ENCODE measurements around the gene ACCS.

The ACCS gene

DNA sequence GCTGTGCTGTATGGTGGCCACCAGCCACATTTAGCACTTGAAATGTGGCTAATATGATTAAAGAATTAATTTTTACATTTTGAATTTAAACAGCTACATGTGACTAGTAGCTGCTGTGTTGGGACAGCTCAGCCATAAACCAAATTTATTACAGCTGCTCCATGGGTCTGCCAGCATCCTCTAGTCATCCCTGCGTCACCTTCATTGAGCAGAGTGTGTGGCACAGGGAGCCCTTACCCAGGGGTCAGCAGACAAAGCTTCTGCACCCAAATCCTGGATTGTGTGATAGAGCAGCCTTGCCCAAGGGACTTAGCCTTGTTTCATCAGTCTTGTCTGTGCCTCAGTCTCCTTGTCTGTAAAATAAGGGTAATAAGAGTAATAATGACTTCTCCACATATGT lies 37.7 kb upstream of the ACCS start:
- Histone ChIP-seq H3F3A (ENCODE audit: control insufficient read depth, insufficient read depth) (no peaks in the 10 kb centered on the region), H3K4me1 (ENCODE audit: control insufficient read depth, low read length) (no peaks in the 10 kb centered on the region), H3K4me2 (ENCODE audit: low read length) (no peak overlapping the region), H3K27me3 (ENCODE audit: control insufficient read depth, low read length) (peaks cover 3% of the 10 kb centered on the region), H3K36me3 (ENCODE audit: control insufficient read depth, low read length) (no peaks in the 10 kb centered on the region), H3K9me3 (ENCODE audit: control insufficient read depth, insufficient read depth, low read length) (no peaks in the 10 kb centered on the region; the same call in none of the 2 replicates), H3K79me2 (ENCODE audit: control insufficient read depth, low read length) (no peaks in the 10 kb centered on the region), H3K9me2 (replicated peaks; ENCODE audit: control insufficient read depth, low read length) (no peaks in the 10 kb centered on the region), H4K20me1 (ENCODE audit: control insufficient read depth, insufficient read depth, low read depth, low read length) (no peaks in the 10 kb centered on the region), H3K4me3 (ENCODE audit: low read length) (no peak overlapping the region), H3K27ac (ENCODE audit: low read depth, low read length) (no peak overlapping the region)
- TF ChIP-seq EZH2phosphoT487 (IDR thresholded peaks at IDR 0.05; ENCODE audit: borderline replicate concordance, low read length): no peak
- TF ChIP-seq, protein P1, sequence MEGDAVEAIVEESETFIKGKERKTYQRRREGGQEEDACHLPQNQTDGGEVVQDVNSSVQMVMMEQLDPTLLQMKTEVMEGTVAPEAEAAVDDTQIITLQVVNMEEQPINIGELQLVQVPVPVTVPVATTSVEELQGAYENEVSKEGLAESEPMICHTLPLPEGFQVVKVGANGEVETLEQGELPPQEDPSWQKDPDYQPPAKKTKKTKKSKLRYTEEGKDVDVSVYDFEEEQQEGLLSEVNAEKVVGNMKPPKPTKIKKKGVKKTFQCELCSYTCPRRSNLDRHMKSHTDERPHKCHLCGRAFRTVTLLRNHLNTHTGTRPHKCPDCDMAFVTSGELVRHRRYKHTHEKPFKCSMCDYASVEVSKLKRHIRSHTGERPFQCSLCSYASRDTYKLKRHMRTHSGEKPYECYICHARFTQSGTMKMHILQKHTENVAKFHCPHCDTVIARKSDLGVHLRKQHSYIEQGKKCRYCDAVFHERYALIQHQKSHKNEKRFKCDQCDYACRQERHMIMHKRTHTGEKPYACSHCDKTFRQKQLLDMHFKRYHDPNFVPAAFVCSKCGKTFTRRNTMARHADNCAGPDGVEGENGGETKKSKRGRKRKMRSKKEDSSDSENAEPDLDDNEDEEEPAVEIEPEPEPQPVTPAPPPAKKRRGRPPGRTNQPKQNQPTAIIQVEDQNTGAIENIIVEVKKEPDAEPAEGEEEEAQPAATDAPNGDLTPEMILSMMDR (IDR thresholded peaks at IDR 0.05; ENCODE audit: low read depth, low read length, poor library complexity, severe bottlenecking): no peak

DNA sequence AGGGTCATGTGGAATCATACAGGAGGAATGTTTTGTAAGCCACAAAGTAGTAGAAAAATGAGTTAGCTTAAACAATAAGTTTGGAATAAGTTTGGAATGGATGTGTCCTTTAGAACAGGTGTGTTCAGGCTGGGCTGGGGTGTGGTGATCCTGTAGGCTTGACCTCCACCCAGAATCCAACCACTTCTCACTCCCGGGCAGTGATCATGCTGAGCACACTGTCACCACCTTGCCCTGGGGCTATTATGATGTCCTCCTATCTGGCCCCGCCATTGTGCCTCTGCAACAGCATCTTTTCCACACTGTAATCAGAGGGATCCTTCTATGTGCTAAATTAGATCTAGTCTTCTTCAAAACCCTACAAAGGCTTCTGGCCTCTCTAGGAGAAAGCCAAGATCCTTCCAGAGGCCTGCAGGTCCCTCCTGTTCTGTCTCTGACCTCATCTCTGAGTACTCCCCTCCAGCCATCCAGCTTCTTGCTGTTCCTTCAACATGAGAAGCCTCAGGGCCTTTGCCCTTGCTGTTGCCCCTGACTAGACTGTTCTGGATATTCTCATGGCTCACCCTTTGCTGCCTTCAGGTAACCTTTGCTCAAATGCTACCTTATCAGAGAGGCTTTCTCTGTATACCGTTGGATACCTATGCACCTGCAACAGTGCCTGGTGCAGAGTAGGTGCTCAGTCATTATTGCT lies 37.1 kb upstream of the ACCS start:
- H3K79me2 ChIP-seq (ENCODE audit: control insufficient read depth, low read length): no peaks in the 10 kb centered on the region
- no peaks in the 10 kb centered on the region for H3K9me2 ChIP-seq (replicated peaks; ENCODE audit: control insufficient read depth, low read length)
- H3K4me2 ChIP-seq (ENCODE audit: low read length): no peak overlapping the region
- H3K4me3 ChIP-seq (ENCODE audit: low read length): no peak overlapping the region
- no peak for TF ChIP-seq EZH2phosphoT487 (IDR thresholded peaks at IDR 0.05; ENCODE audit: borderline replicate concordance, low read length)
- TF ChIP-seq, protein P1 (IDR thresholded peaks at IDR 0.05; ENCODE audit: low read depth, low read length, poor library complexity, severe bottlenecking): no peak
- H3K27ac ChIP-seq (ENCODE audit: low read depth, low read length): no peak overlapping the region
- H3K36me3 ChIP-seq (ENCODE audit: control insufficient read depth, low read length): no peaks in the 10 kb centered on the region
- no peaks in the 10 kb centered on the region for H3F3A ChIP-seq (ENCODE audit: control insufficient read depth, insufficient read depth)
- no peaks in the 10 kb centered on the region; the same call in none of the 2 replicates for H3K9me3 ChIP-seq (ENCODE audit: control insufficient read depth, insufficient read depth, low read length)
- H3K27me3 ChIP-seq (ENCODE audit: control insufficient read depth, low read length): peaks cover 3% of the 10 kb centered on the region
- no peaks in the 10 kb centered on the region for H4K20me1 ChIP-seq (ENCODE audit: control insufficient read depth, insufficient read depth, low read depth, low read length)
- no peaks in the 10 kb centered on the region for H3K4me1 ChIP-seq (ENCODE audit: control insufficient read depth, low read length)

DNA sequence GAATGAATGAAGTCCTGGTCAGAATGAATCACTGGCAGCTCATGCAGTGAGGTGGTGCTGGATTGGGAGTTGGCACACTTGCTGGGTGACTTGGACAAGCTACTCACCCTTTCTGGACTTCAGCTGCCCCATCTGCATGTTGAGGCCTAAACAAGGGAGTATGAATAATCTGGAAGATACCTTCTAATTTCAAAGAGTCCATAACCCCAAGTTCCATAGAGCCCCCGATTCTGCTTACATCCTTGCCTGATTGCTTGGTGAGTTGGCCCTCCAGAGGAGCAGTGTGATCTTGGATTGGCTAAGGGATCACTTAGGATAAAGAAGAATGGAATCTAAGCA lies 36.6 kb upstream of the ACCS start:
- peaks cover 3% of the 10 kb centered on the region for H3K27me3 ChIP-seq (ENCODE audit: control insufficient read depth, low read length)
- no peaks in the 10 kb centered on the region for H3K79me2 ChIP-seq (ENCODE audit: control insufficient read depth, low read length)
- no peaks in the 10 kb centered on the region for H3K4me1 ChIP-seq (ENCODE audit: control insufficient read depth, low read length)
- no peaks in the 10 kb centered on the region; the same call in none of the 2 replicates for H3K9me3 ChIP-seq (ENCODE audit: control insufficient read depth, insufficient read depth, low read length)
- H3K4me2 ChIP-seq (ENCODE audit: low read length): no peak overlapping the region
- no peak overlapping the region for H3K4me3 ChIP-seq (ENCODE audit: low read length)
- no peak for TF ChIP-seq EZH2phosphoT487 (IDR thresholded peaks at IDR 0.05; ENCODE audit: borderline replicate concordance, low read length)
- TF ChIP-seq, protein P1 (IDR thresholded peaks at IDR 0.05; ENCODE audit: low read depth, low read length, poor library complexity, severe bottlenecking): no peak
- no peak overlapping the region for H3K27ac ChIP-seq (ENCODE audit: low read depth, low read length)
- H3F3A ChIP-seq (ENCODE audit: control insufficient read depth, insufficient read depth): no peaks in the 10 kb centered on the region
- H3K36me3 ChIP-seq (ENCODE audit: control insufficient read depth, low read length): no peaks in the 10 kb centered on the region
- no peaks in the 10 kb centered on the region for H3K9me2 ChIP-seq (replicated peaks; ENCODE audit: control insufficient read depth, low read length)
- no peaks in the 10 kb centered on the region for H4K20me1 ChIP-seq (ENCODE audit: control insufficient read depth, insufficient read depth, low read depth, low read length)
